ENCODE measurements around the gene PFKM.

Gene PFKM

GRCh38 chr12:48119078-48119833, at the start of gene PFKM:
Gene PFKM, plus strand, starts transcription at chr12:48119364. Its CDS starts 3,411 bp downstream, at chr12:48122775.
- DNase-seq (ENCODE audit: low read depth, low spot score), result peak; percentile 73

GRCh38 chr12:48070033-48070432, 49.1 kb upstream of the PFKM start:
- DNase-seq (ENCODE audit: low read depth, low spot score), result no peak

- DNase-seq (ENCODE audit: low read depth, low spot score), result no peak
These were observed 48.4 kb upstream of the PFKM start for GRCh38 chr12:48070731-48071130.

- no peak for DNase-seq (ENCODE audit: low read depth, low spot score)
These were observed 47.4 kb upstream of the PFKM start for GRCh38 chr12:48071808-48072207.

- no peak for DNase-seq (ENCODE audit: low read depth, low spot score)
These were observed 46.9 kb upstream of the PFKM start for GRCh38 chr12:48072266-48072665.

- DNase-seq (ENCODE audit: low read depth, low spot score), result no peak
These were observed 44.9 kb upstream of the PFKM start for GRCh38 chr12:48074266-48074665.

- DNase-seq (ENCODE audit: low read depth, low spot score), result no peak
These were observed 43.3 kb upstream of the PFKM start for GRCh38 chr12:48075832-48076231.

GRCh38 chr12:48077111-48077510, 42.1 kb upstream of the PFKM start:
- no peak for DNase-seq (ENCODE audit: low read depth, low spot score)

- DNase-seq (ENCODE audit: low read depth, low spot score), result no peak
These were observed 40.3 kb upstream of the PFKM start for GRCh38 chr12:48078901-48079300.

GRCh38 chr12:48080285-48080684, 38.9 kb upstream of the PFKM start:
- DNase-seq (ENCODE audit: low read depth, low spot score), result no peak

- DNase-seq (ENCODE audit: low read depth, low spot score), result no peak
These were observed 38.3 kb upstream of the PFKM start for GRCh38 chr12:48080821-48081220.

GRCh38 chr12:48084066-48084465, 35.1 kb upstream of the PFKM start:
- no peak for DNase-seq (ENCODE audit: low read depth, low spot score)

- DNase-seq (ENCODE audit: low read depth, low spot score), result no peak
These were observed 34.2 kb upstream of the PFKM start for GRCh38 chr12:48084841-48085460.

- no peak for DNase-seq (ENCODE audit: low read depth, low spot score)
These were observed 32.8 kb upstream of the PFKM start for GRCh38 chr12:48086327-48086726.

- no peak for DNase-seq (ENCODE audit: low read depth, low spot score)
These were observed 26.6 kb upstream of the PFKM start for GRCh38 chr12:48092611-48093010.

- DNase-seq (ENCODE audit: low read depth, low spot score), result no peak
These were observed 14.6 kb upstream of the PFKM start for GRCh38 chr12:48104531-48104930.

GRCh38 chr12:48105321-48105866, 13.8 kb upstream of the PFKM start:
- DNase-seq (ENCODE audit: low read depth, low spot score), result no peak

- DNase-seq (ENCODE audit: low read depth, low spot score), result peak; percentile 69
These were observed 13.1 kb upstream of the PFKM start, which contains the start of gene SENP1 for GRCh38 chr12:48105867-48106680. Gene SENP1, minus strand, starts transcription at chr12:48106079. Its CDS starts 4,607 bp downstream, at chr12:48101472.

- no peak for DNase-seq (ENCODE audit: low read depth, low spot score)
These were observed 12.2 kb upstream of the PFKM start for GRCh38 chr12:48106681-48107613.

- DNase-seq (ENCODE audit: low read depth, low spot score), result no peak
These were observed 9.7 kb upstream of the PFKM start for GRCh38 chr12:48109424-48109823.

All from smooth muscle cell of the brain vasculature (primary cell).